HG03039 (cell line): ENCODE data around the gene CLMP.

ENCODE experiments used
- ATAC-seq: cut with Tn5 transposase; IDR thresholded peaks from one replicate; pipeline ENCODE4 v1.9.1; 2021; ENCODE audit warnings: mild to moderate bottlenecking, moderate library complexity; ENCODE audit not compliant: unreplicated experiment

CLMP gene, protein sequence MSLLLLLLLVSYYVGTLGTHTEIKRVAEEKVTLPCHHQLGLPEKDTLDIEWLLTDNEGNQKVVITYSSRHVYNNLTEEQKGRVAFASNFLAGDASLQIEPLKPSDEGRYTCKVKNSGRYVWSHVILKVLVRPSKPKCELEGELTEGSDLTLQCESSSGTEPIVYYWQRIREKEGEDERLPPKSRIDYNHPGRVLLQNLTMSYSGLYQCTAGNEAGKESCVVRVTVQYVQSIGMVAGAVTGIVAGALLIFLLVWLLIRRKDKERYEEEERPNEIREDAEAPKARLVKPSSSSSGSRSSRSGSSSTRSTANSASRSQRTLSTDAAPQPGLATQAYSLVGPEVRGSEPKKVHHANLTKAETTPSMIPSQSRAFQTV

DNA sequence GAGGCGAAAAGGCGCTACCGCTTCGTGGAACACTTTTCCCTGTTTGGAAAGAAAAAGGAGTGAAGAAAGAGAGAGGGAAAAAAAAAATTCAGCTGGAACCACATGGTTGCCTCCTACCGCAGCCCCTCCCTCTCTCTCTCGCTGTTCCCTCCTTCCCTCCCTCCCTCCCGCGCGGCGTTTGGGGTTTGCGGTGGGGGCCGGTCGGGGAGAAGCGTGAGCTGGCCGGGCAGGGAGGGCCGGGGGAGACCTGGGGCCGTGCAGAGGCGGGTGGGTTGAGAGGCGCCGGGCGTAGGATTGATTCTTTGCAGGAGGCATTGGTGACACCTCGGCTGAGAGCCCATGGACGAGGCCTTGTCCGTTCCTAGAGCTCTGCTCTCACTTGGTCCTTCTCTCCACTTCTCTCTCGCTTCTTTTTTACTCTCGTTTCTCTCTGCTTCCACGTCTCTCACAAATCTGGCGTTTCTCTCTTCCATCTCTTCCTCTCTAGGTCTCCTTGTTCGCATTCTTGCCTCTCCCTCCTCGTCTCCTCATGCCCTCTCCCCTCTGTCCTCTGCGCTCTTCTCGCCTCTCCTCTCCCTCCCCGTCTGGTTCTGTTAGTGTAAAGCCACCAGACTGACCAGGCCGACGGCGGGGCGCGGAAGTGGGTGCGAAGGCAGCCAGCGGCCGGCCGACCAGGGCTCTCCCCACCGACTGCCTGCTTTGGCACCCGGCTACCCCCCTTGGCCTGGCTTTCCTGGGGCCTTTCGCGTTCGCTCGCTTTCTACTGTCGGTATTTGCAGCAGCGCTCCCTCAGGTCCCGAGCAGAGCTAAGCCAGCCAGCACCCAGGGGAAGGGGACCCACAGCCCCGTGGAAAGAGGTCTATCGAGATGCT is at the start of gene CLMP:
Gene CLMP (minus strand): TSS at position 61 of the 872 bp plus-strand sequence. CDS start 308 bp downstream, outside the sequence.
- no peak for ATAC-seq

DNA sequence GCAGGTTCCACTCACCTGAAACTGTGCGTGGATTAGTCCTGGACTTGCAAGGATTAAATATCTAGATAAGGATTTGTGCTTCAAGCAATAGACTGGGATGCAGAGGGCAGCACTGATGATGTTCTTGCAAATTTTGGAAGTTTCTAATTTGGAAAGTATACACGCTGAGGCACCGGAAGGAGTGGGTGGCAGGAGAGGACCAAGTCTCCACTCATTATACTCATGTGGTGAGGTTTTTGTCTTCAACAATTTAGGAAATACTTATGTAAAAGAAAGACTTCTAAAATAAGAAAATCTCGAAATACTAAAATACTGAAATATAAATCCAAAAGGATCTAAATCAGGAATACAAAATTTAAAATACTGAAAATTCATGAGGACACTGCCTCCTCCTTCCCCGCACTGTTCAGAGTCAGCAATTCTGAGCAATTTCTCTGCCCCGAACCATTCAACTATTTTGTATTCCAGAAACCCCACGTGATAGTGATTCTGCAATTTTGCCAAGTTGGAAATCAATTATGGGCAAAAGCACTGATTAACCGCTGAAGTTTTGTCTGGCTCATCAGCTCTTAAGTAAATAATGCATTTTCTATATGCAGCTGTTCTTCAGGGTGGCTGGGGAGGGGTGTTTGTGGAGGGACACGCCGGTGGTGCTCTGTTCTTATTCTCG is 47.0 kb upstream of the CLMP start:
- no peak for ATAC-seq

DNA sequence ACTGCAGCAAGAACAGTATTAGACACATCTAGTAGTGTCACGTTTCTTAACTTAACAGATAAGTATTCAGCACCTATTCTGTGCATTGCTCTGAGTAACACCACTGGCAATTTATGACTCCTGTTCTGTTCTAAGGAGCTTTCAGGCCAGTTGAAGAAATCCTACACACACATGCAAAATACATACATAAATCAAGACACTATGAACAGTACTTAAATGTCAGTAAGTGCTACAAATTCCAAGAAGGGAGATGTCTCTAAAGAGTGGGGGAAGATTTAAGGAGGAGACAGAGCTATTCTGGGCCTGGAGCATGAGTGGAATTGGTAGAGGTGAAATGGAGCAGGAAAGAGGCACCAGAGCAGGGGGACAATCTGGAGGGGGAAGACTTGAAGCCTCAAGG is 46.2 kb upstream of the CLMP start:
- no peak for ATAC-seq

DNA sequence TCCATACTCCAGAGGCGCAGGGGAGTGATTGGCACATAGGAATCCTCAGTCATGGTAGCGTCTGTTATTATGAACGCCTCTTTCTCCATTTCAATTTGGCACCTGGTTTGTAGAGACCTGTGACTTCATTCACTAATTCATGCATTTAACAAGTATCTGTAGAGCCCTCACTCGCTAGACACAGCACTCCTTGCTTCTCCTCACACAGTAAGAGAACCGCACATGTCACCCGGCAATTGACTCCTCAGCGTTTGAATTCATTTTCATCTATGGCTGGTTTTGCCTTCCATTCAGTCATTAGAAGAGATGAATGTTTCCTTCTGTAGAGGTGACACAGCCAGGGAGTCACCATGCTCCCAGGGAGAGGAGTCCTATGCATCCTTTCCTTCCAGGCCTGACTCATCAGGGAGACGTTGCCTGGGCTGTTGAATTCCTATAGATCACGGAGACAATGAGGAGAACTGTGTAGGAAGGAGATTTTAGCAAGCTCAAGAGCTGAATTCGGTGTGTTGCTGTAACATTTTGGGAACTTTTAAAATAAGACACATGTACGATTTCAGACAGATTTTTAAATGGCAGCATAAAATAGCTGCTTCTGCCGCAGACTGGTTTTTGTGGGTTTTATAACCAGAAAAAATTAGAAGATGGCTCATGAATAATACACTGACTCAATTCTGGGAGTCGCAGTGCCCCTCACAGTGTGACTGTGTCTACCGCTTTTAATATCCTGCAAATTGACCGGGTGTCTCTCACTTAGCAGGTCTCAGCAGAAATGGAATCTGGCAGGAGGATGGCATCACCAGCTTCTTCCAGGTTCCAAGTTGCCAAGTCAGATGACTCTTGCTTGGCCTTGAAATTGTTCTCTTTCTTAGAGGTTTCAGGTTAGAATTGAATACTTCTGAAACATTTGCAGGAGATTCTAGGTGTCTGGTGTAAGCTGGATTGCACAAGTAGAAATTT is 44.4 kb upstream of the CLMP start:
- ATAC-seq: no peak

DNA sequence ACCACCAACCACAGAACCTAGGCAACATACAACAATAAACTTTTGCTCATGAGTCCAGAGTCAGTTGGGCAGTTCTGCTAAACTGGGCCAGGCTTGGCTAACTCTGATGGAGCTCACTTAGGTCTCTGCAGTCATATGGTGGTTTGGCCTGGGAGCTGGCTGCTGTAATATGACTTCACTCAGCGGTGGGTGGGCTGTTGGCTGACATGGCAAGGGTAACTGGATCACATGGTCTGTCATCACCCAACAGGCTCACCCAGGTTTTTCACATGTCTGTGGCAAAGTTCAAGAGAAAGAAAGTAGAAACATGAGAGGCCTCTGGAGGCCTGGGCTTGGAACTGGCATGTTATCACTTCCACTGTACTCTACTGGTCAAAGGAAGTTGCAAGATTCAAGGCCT is 43.2 kb upstream of the CLMP start:
- no peak for ATAC-seq

DNA sequence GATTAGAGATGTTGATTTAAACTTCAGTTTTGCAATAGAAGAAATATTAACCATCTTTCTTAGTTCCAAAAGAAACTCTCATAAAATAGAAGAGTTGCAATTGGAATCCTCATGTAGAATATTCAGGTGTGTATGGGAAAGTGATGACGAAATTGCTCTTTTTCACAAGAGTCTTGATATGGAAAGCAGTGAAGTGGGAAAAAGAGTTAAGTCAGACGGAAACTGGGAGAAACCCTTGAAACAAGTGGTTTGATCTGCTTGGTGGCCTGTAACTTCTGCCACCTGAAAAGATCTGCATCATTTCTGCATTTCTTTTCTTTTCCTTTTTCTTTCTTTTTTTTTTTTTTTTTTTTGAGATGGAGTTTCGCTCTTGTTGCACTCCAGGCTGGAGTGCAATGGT is 41.8 kb upstream of the CLMP start:
- ATAC-seq: no peak

DNA sequence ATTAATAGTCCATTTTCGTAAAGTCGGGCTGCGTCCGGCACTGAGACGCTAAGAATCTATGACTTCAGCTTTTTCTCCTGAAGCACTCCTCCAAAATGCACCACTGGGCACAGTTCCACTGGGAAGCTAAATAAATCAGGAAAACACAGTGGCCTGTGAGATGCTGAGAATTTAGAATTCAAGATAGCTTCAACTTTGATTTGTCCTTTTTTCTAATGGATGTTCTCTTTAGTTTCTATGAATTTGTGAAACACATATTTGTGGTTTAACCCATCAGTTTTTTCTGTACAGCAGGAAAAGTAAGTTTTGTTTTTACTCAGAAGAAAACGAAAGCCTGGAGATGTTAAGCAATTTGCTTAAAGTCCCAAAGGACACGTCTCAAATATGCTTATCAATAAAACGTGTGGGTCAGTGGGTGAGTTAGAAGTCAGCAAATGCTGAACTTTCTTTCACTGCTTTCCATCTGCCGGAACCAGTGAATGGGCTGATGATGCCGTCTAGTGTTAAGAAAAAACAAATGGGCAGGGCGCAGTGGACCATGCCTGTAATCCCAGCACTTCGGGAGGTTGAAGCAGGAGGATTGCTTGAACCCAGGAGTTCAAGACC is 40.7 kb upstream of the CLMP start:
- ATAC-seq: no peak

DNA sequence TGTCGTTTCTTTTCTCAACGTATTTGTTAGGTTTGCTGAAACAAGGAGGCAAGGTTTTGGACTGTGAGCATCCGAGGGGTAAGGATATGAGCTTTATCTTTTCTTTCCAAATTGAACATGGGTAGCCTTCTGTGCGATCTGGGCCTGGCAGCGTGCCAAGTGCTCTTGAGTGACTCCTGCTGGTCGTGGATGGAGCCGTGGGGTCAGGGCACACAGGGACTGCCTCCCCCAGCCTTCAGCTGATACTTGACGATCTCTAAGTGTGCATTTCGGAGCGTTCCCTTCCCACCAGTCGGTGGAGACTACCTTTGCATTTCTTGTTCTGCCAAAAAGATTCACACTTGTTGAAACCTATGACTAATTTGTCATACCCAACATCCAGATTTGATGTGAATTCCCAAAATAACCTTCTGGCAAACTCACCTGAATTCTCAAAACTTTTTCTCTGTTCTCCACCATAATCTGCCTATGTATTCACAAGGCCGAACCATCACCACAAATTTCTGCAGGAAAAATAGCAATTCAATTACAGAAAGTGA is 40.1 kb upstream of the CLMP start:
- no peak for ATAC-seq

DNA sequence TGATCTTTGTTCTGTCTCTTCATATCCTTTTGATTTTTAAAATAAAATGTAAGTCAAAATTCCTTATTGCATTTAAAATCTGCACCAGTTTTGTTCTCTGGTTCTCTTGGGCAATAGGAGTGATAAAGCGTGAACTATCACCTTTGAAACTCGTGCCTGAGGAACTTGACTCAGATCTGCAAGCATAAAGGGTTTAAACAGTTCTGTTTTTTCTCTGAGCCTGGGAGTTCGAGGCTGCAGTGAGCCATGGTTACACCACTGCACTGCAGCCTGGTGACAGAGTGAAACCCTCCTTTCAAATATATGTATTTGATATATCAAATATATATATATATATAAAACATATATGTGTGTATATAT is 38.9 kb upstream of the CLMP start:
- no peak for ATAC-seq

DNA sequence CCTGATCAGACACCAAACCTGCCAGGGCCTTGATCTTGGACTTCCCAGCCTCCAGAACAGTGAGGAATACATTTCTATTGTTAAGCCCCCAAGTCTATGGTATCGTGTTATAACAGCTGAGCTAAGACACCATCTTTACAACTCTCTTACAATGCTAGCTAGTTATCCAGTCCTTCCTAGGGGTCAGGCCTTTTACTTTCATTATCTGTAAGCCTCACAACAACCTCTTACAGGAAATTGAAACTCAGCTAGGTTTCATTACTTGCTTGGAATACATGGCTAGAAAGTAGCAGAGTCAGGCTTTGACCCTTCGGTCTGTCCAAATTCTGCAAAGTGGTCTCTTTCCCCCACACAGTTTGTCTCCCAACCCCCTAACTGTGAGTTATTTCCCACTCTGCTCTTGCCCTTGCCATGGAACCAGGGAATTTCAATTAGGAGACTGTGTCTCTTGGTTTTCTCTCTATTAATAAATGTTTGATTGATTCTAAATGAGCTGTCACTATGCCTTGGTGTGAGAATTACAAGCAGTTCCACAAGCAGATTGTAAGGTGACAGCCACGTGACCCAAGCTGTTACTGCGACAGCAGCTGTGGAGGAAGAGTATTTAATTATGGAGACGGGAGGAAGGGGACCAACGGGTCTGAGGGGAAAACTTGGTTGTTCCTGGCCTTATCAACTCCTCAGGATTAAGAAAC is 38.4 kb upstream of the CLMP start:
- no peak for ATAC-seq

DNA sequence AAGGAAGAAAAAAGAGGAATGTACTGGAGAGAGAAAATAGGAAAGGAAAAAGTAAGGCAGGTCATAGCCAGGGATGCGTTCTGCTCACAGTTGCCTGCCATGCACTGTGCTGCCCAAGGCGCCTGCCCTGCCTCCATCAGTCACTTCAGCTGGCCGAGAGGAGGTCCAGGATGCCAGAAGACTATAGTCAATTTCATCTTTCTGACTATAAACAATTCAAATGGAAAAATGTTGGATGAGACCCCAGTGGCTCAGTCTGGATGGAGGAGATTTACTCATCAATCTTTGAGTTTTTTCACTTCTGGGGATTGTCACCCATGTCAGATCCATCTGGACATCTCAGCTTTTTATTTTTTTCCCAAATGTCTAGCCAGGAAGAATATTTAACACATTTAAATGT is 36.7 kb upstream of the CLMP start:
- no peak for ATAC-seq

DNA sequence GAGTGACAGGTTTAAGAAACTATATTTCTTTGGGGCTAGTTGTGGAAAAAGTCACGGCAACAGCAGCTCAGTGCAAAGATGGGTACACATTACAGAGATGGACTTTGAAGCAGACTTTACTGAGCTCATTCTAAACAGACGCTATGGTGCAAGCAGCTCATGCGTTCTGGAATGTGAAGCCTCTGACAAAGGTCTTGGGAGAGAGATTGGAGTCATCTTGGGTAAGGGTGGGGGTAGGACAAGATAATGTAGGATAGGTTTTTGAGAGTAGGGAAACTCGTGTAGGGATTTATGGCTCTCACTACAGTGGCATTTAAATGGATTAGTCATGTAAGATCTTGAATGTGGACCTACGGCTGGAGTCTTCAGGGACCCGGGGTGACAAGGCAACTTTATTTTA is 36.2 kb upstream of the CLMP start:
- no peak for ATAC-seq

DNA sequence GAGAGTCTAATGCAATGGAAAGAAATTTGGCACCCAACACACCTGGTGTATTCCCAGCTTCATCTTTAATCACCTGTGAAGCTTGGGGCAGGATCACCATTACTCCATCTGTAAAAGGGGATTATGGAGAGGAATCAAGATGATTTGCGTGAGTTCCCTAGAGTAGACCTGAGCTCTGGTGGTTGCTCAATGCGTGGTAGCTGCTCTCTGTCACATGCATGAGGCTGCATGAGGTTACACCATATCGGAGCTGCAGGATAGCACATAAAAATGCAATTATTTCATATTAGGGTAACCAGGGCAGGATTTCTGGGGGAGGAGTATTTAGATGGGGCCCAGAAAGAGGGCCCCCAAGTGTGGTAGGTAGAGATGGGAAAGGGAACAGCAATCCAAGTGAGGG is 35.3 kb upstream of the CLMP start:
- no peak for ATAC-seq

DNA sequence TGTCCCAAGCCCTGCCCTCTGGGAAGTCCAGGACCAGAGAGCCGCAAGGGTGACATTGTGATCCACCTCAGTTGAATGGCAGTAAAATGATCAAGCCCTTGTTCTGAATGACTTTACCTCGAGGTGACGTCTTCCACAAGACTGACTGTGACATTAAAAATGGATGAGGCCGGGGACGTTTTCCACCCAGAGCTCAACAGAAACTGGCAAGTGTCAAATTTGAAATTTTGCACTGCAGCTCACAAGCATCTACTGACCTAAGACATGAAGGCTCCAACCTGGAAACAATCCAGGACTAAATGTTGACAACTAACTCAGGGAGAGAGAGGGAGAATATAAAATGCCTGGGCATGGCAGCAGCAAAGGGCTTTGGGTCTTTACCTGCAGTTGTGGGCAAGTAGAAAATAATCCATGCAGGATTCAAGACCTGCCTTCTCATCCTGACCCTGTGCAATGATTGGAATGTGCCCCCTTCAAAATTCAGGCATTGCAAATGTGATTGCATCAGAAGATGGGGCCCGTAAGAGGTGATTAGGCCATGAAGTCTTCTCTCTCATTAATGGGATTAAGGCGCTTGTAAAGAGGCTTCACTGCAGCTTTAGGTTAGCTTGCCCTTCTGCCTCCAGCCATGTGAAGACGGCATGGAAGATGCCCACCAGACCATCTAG is 33.6 kb upstream of the CLMP start:
- no peak for ATAC-seq

DNA sequence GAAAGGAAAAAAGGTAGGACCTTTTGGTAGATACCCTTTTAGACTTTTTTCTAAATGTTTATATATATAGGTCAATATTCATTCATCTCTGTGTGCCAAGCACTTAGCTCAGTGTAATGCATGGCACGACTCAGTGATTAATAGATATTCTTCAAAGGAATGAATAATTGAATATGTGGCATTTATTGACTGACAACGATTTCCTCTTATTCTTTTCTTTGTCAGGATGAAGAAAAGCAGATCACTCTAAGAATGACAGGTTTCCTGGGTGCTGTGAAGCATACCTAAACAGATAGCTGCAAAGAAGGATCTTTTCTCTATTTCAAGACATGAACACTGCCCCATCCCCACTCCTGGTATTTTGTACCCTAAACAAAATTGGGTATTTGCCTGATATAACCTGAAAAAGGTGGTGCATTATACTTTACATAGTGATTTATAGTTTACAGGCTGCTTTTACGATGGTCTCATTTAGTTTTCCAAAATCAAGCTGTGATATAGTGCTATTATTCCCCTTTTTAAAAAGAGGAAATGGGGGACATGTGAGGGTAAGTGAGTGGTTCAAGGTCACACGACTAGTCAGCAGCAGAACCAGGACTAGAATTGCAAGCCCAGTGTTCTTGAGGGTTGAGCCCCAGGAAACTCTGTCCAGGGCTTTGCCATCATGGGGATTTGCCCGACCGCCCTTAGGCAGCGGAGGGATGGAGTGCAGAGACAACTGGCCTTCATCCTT is 32.9 kb upstream of the CLMP start:
- no peak for ATAC-seq

DNA sequence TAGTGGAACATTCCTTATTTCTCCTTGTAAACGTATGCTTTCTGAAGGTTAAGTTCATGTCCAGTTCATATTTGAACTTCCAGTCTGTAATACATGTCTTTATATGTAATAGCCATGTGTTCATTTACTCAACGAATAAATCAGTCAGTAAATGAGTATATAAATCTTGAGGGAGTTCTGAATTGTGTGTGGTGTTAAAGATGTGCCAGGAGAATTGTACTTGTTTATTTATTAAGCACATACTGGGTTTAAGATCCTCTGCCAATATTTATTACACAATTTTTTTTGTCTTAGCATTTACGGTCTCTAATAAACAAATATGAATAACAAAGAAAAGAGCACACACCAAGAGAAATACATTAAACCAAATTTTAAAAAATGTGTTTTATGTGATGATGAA is 26.5 kb upstream of the CLMP start:
- ATAC-seq: no peak

DNA sequence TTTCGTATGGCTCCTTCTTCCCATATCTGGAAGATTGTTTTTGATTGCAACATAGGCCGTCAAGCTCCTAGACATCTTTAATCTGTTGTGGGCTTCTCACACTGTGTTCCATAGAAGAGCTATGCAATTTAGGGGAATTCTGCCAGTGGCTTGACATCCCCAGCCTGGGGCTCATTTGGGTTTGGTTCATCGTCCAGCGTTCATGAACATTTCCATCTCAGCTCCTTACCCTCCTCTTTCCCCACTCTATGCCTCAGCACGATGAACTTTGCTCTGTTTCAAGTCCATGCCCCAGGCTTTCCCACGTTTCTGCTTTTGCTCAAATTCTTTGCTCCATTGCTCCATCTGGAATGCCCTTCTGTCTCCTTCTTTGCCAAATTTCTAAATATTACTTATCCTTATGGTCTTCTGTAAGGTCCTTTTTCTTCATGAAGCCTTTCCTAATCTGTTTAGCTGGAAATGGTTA is 26.1 kb upstream of the CLMP start:
- ATAC-seq: no peak
